HG02759 (cell line): ENCODE measurements around the gene KCNB1.

ENCODE experiments used
- ATAC-seq: cut with Tn5 transposase; IDR thresholded peaks from one replicate; pipeline ENCODE4 v1.9.1; 2021; ENCODE audit warnings: mild to moderate bottlenecking, moderate library complexity; ENCODE audit not compliant: unreplicated experiment

Gene KCNB1

DNA sequence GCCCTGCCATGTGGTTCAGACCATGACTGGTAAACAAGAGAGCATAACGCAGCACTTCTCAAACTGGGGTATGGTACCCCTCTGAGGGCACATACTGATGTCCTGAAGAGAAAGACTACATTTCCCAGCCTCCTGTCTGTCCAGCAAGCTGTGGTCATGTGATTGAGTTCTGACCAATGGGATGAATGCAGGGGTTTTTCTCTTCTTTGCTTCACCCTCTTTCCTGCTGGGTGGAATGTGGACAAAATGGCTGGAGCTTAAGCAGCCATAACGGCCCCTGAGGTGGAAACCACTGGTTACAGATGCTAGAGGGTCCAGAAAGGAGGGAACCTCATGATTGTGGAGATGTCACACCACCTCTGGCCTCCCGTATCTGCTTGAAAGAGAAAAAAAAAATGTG, 19.4 kb upstream of the KCNB1 start:
- ATAC-seq: no peak

DNA sequence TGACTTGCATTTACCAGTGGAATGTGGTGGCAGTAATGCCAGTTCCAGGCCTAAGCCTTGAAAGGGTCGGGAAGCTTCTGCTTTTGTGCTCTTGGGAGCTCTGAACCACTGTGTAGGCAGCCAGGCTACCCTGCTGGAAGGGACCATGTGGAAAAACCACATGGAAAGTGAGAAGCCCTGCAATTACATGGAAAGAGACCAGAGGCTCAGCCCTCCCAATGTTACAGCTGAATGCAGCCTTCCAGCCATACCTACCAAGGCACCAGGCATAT, 14.9 kb upstream of the KCNB1 start:
- no peak for ATAC-seq

DNA sequence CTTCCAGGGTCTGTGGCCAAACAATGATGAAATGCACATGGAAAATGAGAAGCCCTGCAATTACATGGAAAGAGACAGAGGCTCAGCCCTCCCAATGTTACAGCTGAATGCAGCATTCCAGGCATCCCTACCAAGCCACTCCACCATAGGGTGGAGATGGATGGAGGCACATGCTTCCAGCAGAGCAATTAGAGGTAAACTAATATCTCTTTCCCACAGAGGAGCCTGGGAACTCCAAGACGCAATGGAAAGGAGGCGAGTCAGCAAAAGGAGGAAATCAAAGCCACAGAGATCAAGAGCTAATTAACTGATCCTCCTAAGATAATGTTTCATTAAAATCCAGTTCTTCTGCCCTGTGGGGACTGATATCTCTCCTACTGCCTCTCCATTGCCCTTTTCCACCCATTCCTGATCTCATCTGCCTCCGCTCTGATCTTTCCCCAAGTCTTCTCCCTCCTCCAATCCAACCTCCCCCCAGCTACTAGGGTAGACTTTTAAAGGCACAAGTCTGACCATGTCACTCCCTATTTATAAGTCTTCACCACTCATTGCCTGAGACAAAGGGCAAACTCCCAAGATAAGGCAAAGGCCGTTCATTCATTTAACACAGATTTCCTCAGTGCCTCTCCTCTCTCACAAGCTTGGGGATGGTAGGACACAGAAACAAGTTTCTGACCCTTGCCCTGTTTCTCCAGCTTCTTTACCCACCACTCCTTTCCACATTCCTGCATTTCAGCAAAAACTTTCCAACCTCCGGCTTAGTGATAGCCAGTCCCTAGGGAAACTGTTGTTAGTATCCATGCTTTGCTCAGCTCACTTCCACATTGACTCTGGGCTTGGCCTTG, 14.3 kb upstream of the KCNB1 start:
- ATAC-seq: no peak

DNA sequence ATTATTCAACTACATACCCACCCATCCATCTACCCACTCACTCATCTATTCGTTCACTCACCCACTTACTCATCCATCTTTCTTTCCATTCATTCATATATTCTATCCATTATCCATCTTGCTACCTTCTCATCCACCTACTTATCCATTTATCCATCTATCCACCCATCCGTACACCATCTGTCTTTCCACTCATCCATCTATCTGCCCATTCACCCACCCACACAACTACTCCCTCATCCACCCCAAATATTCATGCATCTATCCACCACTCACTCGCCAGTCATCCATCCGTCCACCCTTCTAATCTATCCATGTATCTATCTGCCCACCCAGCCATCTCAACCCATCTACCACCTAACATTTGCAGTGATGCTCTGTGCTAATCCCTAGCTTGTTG, 13.6 kb upstream of the KCNB1 start:
- ATAC-seq: no peak

DNA sequence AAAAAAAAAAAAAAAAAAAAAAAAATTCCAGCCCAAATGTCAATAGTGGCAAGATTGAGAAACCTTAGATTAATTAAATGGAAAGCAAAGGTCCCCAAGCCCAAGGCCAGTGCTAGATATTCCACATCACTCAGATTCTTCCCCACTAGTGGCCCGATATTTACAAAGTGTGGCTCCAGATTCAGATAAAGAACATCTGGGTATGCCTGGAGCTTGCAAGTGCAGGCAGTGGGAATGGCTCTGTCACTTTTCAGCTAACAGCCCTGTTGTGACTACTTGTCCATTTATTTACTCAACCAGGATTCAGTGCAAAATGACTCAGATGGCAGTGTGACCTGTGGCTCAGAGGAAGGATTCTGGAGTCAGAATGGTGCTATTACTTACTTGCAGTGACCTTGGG, 8.2 kb upstream of the KCNB1 start:
- no peak for ATAC-seq

DNA sequence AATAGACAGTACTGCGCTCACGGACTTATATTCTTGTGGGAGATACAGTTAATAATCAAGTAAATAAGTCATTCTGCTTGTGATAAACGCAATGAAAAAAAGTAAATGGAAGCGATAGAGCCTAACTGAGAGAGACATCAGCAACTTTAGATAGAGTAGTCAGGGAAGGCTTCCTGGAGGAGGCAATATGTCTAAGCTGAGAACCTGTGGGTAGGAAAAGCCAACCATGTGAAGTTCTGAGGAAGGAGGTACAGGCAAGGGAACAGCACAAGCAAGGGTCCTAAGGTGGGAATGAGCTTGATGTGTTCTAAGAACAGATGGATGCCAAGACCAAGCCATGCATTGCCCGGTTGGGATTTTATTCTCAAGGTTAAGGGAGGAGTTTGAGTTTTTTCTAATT, 7.2 kb upstream of the KCNB1 start:
- ATAC-seq: no peak

DNA sequence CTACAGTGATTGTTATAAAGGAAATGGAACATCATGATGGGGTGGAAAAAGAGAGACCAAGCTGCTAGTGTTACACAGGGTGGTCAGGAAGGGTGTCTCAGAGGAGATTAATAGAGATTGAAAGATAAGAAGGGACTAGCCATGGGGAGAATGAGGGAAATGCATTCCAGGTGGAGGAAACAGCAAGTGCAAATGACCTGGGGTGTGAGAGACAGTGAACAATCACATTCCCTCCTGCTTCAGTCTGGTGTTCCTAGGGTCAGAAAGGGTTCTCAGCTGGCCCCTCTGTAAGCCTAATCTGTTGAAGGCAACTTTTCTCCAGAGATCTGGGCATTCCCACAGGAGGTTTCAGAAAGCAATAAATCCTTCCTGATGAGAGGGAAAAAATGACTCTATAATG, 3.6 kb upstream of the KCNB1 start:
- ATAC-seq: no peak

DNA sequence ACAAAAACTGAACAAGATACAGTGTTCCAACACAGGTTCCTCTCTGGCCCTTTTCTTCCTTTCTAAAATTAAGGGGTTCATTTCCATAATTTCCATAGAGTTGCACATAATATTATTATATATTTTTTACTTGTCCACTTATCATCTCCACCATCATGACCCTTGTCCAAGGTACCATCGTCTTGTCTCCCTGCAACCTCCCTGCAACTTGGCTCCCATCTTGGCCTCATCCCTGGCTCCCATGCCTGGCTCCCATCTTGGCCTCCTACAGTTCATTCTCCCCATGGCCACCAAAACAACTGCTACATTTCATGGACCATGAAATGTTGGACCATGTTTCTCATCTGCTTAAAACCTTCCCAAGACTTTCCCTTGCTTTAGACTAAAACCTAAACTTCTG, 3.1 kb upstream of the KCNB1 start:
- no peak for ATAC-seq

DNA sequence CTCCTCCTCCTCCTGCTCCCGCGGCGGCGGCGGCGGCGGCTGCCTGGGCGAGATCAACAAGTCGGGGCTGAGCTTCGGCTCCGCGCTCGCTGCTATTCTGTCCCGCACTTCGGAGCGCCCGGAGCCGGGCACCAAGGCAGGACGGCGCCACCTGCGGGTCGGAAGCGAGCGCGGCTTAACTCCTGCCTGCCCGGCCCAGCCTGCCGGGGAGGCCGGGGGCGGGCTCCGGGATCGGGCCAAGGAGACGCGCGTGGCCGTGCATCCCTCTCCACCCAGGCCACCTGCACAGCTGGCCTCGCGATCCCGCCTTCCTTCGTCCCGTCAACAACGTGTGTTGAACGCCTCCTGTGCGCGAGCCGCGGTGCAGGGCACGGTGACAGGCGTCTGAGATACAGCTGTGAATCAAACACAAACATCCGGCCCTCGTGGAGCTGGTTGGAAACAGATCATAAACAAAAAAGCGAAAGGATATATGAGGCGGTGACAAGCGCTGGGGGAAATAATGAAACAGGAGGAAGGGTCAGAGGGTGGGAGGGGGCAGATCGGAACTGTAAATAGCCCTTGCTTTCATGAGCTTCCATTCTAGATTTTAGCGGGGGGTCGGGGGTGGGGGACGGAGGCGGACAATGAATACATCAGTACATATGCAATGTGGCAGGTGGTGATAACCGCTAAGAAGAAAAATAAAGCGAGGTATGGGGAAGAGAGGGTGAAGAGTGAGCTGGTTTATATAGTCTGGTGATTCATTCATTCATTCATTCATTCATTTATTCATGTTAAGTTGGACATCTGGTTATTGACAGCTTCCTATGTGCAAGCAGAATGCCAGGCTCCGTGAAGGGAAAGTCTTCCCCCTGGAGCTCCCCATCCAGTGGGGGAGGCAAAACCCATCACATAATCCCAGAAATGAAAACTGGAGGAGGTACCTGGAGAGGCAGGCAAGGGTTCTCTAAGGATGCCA, 2.0 kb upstream of the KCNB1 start:
- ATAC-seq: no peak

DNA sequence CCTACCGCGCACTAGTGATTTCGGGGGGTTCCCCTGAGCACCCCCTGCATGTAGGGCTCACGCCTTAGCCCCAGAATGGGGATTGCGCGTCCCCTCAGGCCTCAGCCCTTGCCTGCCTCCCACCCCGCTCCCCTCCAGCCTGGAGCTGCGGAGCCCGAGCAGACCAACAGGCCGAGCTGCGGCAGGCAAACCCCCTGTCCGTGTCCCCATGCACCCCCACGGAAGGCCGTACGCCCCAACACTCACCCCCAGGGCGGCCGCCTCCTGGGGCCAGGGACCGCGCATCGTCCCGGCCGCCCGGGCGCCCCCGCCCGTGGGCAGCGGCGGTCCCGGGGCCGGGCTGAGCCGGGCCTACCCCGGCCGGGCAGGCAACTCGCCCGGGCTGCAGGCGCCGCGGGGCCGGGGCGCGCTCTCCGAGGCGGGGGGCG, 1.2 kb upstream of the KCNB1 start:
- no peak for ATAC-seq

DNA sequence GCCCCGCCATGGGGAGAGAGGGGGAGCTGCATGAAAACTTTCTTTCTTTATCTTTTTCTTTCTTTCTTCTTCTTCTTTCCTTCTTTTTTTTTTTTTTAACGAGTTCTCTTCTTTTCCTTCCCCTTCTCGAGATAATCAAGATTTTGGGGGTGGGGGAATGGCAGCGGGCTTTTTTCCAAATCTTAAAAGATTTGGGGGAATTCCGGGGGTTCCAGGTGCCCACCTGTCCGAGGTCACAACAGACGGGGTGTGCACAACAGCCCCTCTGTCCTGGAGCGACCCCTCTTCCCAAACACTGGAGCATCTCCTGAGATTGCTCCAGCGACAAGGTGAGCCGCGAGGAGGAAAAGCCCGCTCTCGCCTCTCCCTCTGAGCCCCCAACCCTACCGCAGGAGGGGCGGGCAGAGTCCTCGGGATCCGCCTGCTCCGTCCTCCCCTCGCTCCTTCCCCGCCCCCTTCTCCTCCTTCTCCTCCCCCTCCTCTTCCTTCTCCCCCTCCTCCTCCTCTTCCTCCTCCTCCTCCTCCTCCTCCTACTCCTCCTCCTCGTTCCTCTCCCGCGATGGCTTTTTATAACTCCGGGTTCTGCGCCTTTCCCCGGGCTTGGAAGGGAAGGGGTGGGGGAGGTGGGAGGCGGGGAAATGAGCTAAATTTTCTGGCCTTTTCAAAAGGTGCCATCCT, 689 bp upstream of the KCNB1 start:
- no peak for ATAC-seq

DNA sequence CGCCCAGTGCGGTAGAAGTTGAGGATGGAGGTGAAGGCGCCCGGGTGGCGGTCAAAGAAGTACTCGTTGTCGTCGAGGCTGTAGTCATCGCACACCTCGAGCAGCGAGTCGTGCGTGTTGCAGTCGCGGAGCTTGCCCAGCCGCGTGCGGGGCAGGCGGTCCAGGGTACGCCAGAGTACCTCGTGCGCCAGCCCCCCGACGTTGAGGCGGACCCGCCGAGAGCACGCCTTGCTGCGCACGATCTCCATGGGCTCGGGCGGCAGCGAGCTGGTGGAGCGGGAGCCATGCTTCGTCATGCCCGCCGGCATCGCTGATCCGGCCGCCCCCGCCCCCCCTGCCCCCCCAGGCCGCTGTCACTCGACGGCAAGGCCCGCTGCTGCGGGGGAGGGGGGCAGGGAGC, 295 bp downstream of the KCNB1 start:
- ATAC-seq: no peak

DNA sequence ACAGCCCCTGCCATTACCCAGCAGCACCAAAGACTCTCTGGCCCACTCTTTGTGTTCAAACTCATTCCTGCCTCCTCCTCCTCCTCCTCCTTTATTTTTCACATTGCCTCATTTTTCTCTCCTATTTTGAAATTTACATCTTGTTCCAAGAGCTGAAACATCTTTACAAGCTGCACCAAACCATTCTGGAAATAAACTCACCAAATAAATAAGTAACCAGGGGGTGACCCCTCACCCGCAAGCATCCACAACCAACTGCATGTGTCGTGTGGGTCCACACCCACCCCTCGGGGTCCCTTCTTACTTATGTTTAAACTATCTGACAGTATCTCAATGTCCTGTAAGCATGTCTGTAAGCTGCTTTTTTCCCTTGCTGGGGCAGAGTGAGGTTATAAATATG, 1.4 kb downstream of the KCNB1 start:
- no peak for ATAC-seq

DNA sequence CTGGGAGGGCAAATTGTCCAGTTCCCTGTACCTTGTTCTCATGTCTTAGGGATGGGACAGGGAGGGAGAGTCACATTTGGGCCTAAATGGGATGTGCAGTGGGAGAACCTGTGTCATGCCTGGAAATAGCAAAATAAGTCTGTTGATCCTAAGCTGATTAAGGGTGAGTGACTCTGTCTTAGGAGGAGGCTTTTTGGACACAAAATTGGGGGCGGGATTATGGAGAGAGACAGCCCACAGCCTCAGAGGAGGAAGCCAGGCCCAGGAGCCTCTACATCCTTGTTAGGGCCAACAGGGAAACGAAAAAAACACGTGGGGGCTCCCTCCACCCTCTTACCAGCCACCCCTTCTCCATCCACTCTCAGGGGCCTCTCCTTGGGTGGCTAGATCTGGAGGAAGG, 2.2 kb downstream of the KCNB1 start:
- ATAC-seq: no peak

DNA sequence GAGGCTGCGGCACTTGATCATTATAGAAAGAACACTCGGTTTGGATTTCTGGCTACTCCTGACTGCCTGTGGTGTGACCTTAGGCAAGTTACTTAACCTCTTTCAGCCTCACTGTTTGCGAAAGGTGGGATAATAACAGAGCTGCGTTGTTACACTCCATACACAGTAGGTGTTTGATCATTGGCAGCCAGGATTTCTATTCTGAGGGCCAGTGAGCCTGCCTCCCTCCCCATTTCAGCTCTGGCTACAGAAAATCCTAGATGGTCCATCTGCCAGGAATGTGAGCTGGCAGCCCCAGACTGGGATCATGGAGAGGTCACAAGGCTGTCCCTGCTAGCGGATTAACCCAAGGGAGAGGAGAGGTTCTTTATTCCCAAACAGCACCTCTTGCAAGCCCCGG, 2.7 kb downstream of the KCNB1 start:
- ATAC-seq: no peak

DNA sequence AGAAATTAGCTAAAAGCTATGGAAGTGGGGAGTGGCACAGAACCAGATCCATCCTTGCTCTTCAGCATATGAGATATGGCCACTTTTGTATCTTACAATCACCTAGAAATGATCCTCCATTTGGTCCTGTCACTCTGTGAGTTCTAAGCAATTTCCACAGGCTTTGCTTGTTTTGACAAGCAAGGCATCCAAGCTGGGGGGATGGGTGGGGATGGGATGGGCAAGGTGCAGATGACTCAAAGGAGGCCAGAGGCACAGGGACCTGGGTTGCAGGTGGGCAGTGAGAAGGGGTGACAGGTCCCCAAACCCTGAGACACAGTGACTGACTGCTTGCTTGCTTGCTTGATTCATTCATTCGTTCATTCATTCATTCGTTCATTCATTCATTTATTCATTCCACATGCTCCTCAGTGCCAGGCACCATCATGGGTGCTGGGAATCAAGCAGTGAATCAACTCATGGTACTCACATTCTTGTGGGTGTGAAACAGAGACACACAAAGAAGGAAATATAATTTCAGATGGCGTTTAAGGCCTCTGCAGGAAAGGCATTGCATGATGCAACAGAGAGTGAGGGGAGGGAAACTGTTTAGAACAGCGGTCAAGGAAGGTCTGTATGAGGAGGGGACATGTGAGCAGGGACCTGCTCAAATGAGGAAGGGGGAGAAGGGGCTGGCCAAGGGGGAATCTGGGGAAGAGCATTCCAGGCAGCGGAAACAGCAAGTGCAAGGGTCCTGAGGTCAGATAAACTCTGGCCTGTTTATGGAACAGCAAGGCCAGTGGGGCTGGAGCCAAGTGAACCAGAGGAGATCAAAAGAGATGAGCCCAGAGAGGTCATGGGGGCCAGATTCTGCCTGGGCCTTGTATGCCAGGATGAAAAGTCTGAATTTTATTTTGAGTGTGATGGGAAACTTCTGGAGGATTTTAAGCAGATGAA, 3.4 kb downstream of the KCNB1 start:
- no peak for ATAC-seq

DNA sequence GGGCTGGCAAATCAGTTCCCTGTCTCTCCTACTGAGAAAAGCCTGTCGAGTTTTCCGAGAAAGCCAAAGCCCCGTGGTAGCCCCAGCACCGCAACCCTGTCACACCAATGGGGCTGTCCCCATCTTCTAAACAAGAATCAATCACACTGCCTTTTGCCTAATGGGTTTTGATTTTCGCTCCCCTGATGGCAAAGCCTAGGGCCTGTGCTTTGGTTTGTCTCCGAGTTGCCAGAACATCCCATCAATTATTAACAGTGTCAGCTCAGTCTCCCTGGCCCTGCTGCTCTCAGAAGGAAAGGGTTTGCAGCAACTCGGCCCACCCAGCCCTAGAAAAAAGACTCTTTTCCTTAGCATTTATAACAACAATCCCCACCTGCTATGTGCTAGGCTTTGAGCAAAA, 4.2 kb downstream of the KCNB1 start:
- ATAC-seq: no peak

DNA sequence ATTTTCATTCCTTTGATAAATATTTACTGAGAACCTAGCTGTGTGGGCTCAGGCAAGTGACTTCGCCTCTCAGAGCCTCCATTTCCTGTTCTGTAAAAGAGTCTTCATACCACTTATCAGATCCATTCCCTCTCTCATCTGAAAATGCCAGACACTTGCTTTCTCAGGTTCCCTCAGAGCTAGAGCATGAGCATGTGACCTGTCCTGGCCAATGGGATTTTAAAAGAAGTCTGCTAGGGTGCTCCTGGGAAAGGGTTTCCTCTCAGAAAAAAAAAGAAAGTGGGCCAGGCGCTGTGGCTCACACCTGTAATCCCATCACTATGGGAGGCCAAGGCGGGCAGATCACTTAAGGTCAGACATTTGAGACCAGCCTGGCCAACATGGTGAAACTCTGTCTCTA, 5.3 kb downstream of the KCNB1 start:
- ATAC-seq: no peak

DNA sequence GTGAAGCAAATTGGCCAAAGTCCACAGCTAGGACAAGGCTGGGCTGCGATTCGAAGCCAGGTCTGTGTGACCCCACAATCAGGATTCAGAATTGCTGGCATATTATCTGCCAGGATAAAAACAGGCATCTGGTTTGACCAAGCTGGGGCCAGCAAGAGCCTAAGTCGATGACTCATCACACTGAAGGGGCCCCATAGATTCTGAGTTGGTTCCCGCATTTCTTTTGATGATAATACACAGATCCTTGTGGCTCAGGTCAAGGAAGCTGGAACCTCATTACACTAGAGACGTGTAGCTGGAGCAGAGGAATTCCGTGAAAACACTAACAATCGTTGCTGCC, 6.5 kb downstream of the KCNB1 start:
- no peak for ATAC-seq

DNA sequence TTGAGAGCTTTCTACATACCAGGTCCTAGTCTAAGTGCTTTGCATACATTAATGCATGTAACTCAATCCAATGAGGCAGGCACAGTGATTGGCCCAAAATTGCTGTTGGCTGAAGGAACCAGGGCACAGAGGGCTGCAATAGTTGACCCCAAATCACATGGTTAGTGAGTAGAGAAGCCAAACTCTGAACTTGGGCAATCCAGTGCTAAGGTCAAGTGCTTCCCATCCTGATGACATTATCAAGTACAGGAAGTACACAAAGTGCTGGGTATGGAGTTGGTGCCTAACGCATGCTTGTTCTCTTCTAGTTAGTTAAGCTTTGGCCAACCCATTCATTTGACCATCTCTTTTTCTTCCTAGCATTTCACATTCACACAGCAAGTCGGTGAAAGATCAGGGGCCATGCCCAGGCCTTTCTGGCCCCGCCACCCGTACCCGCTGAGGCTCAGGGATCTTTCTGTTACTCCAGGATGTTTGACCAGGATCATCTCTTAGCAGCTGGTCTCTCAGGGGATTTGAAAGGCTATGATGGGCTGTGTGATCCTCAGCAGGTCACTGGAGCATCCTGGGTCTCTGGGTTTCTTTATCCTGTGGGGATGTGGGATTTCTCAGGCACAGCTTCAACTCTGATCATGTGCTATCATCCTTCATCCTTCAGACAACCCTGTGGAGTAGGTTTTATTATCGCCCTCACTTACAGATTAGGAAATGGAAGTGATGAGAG, 7.0 kb downstream of the KCNB1 start:
- no peak for ATAC-seq
